ENCODE measurements around the gene POU3F2.

POU3F2 gene

DNA sequence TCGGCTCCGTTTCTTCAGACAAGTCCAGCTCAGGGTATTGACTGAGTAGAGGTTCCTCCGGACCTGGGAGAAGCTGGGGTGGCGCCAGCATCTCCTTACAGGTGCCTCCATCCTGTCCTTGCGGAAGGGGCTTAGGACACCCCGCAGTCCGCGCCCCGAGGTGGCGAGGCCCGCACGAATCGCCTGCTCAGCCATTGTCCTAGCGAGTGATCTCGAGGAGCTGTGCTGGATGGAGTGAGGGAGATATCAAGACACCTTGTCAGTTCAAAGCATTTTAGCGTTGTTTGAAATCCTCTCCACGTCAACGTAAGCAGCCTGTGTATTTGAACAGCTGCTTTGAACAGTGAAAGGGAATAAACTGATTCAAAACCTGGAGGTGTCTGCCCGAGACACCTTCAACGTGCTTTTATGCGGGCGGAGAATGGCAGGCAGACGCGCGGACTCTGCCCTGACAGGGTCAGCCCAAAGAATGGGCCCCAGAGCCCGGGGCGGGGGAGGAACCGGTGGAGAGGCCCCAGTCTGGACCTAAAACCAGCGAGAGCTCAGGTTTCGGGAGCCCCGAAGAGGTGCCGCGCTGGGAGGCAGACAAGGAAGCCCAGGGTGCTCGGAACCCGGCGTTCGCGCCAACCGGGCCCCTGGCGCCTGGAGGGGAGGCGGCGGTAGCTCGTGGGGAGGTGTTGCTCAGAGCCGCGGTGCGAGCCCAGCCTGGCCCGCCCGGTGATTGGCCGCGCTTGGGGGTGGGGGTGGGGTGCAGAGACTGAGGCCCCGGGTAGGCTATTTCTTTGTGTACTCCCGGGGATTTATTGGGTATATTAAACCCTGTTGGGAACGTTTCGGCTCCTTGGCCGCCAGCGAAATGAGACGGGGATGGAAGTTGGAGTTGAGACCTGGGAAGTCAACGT, 3.1 kb upstream of the POU3F2 start:
- DNase-seq (ENCODE audit: low spot score) = peak; percentile 69

DNA sequence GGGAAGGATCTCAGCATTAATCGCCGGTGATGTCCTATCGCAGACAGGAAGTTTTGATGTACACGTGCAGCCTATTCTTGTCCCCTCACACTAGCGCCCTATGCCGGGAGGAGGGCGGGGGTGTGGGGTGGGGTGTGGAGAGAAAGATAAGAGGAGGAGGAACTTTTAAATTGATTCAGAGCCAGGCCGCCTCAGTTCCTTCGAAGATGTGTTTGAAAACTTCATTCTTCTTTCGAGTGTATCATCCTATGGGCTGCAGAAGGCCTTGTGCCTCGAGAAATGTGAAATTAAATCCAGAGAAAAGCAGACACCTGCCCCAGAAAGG, 2.5 kb upstream of the POU3F2 start:
- no peak for DNase-seq (ENCODE audit: low spot score)

DNA sequence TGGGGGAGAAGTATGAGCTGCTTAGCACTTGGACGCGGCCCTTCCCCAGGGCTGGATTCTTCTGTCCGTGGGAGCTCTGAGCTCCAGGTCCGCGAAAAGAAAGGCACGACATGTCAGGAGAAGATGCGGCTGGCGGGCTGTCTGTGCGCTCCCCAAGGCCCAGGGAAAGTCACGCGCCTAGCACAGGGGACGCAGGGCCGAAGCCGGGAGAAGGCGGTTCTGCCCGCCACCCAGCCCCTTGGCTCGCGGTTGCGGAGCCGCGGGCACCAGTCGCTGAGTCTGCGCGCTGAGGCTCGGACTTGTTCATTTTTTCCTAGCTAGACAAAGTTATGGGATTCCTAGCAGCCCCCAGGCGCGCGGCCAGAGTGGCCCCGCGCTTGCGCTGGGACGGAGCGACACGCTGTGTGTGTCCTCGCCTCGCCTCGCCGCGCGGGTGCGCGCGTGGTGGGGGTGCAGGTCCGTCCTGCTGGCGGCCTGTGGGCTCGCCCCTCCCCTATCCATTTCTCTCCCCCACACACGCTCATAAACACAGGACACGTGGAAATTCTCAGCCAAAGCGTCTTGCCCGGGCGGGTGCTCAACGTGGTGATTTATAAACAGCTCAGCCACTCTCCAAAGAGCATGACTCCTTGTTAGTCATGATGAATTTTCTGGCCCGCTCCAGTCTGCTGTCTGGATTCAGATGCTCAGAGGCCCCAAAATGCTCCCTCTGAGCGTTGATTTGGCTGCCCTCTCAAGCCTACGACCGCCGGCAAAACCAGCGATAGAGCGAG, 1.9 kb upstream of the POU3F2 start:
- DNase-seq (ENCODE audit: low spot score) = peak; percentile 72

DNA sequence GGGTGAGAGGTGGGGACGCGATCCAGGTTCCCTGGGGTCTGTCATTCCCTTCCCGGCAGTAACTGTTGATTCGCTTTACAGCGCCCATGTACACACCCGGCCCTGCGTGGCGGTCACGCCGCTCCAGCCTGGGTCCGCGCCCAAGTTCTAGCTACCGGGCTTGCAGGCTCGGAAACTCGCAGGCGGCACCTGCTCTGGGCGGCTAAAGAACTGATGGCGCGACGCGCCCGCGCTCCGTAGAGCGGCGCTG, 1.4 kb upstream of the POU3F2 start:
- DNase-seq (ENCODE audit: low spot score) = peak; percentile 82

DNA sequence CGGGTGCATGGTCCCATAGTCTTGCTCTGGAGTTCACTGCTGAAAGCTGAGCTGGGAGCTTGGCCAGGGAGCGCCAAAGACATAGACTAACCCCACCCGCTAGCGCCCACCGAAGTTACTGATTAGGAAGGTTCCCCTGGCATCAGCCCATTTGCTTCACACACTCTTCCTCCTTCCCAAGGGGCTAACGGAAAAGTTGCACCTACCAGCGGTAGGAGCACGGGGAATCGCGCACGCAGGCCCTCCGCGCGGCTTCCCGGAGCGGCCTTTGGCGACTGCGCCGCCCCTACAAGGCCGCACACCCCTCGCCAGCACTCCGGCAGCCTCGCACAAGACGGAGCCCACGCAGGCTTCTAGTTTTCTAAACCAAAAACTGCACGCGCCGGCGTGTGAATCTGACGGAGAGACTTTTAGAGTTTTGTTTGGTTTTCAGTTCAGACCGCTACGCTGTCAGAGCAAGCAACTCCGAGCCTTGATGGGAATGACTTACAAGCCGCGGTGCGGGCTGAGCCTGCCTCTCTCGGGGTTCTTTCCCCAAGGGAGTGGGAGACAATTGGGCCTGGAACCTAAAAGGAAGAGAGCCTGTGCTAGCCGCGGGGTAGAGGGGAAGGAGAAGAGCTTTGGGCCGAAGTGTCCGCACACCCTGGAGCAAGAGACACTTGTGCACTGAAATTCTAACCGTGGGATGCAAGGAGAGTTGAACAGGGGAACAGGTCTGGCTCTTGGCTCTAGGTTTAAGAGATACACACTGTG, 891 bp upstream of the POU3F2 start:
- peak; percentile 74 for DNase-seq (ENCODE audit: low spot score)

DNA sequence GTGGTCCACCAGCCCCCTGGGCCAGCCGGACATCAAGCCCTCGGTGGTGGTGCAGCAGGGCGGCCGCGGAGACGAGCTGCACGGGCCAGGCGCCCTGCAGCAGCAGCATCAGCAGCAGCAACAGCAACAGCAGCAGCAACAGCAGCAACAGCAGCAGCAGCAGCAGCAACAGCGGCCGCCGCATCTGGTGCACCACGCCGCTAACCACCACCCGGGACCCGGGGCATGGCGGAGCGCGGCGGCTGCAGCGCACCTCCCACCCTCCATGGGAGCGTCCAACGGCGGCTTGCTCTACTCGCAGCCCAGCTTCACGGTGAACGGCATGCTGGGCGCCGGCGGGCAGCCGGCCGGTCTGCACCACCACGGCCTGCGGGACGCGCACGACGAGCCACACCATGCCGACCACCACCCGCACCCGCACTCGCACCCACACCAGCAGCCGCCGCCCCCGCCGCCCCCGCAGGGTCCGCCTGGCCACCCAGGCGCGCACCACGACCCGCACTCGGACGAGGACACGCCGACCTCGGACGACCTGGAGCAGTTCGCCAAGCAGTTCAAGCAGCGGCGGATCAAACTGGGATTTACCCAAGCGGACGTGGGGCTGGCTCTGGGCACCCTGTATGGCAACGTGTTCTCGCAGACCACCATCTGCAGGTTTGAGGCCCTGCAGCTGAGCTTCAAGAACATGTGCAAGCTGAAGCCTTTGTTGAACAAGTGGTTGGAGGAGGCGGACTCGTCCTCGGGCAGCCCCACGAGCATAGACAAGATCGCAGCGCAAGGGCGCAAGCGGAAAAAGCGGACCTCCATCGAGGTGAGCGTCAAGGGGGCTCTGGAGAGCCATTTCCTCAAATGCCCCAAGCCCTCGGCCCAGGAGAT, 1.0 kb downstream of the POU3F2 start:
- DNase-seq (ENCODE audit: low spot score) = peak; percentile 68

DNA sequence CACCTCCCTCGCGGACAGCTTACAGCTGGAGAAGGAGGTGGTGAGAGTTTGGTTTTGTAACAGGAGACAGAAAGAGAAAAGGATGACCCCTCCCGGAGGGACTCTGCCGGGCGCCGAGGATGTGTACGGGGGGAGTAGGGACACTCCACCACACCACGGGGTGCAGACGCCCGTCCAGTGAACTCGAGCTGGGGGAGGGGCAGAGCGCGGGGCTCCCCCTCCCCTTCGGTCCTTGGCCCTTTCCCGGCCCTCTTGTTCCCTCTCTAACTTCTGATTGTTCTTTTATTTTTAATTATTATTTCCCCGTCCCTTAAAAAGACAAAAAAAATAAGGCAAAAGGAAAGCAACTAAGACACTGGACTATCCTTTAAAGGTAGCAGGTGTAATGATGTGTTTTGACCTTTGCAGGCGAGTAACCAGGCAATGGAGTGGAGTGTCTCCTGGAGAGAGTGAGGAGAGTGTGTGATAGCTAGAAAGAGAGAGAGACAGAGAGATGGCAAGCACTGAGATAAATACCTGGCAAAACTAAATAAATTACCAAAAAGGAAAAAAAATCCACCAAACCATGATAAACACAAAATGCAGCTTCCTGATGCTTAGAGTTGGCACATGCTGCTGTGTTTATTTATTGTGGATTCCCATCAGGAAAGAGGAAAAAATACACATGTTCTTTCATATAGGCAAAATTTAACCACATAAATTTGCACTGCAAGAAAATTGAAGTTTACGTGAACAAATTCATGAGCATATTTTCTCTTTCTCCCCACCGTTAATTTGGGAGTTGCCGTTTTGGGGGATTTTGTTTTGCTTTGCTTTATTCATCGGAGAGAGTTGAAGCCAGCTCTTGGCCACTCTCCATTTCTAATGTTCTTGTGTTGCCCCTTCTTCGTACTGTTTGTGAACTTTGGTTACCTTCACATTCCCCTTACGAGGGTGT, 1.9 kb downstream of the POU3F2 start:
- DNase-seq (ENCODE audit: low spot score) = peak; percentile 63

DNA sequence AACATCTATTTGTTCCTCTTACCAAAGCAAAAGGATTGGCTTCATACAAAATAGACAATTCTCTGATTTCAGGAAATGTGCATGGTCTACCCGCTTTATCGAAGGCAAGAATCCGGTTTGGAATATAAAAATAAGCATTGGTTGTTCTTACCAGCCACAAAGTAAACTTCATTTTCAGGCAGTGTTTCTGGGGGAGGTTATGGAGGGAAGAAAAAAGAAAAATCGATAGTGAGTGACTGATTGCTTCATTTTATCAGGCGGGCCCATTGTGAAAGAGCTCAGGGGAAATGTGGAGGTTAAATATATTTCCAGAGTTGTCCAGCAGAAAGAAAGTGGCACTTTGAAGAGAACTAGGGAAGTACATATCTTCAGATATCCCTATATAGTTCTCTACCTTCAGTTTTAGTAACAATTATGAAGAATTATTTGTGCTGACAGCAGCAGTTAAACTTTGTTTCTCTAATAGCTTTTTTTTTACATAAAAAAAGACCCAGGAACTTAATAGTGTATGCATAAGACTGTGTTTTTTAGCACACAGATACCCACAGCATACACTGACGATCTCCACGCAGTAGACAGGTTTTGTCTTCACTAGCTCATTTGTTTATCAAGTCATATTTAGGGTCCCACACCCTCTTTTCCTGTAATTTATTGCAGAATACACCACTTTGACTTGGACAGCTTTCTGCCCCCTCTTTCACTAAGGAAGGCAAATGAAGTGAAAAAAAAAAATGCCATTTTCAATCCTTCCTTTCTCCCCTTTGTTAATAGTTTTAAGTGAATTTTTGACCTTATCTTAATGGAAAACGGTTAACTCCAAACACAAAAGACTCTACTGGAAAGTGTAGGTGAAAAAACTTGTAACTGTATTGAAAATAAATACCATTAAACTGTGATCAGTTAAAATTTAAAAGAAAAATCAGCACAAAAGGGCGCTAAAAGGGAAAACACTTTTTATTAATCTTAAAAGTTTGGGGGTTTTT, 2.9 kb downstream of the POU3F2 start:
- DNase-seq (ENCODE audit: low spot score) = no peak

DNA sequence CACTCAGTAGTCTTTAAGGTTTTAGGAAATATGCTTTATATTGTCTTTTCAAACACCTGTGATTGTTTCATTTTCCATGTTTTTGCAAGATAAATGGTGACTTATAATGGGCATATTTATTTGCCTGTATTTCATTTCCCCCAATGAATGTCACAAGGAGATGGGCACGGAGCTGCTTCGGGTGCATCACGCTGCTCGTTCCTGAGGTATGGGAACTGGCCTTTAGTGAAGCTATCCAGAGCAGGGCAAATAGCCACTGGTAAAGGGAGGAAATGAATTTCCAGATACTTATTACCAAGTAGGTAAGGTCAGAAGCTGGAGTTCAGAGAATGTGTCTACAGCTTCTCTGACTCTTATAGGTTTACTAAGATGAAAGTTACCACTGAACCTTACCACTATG, 3.7 kb downstream of the POU3F2 start:
- no peak for DNase-seq (ENCODE audit: low spot score)

DNA sequence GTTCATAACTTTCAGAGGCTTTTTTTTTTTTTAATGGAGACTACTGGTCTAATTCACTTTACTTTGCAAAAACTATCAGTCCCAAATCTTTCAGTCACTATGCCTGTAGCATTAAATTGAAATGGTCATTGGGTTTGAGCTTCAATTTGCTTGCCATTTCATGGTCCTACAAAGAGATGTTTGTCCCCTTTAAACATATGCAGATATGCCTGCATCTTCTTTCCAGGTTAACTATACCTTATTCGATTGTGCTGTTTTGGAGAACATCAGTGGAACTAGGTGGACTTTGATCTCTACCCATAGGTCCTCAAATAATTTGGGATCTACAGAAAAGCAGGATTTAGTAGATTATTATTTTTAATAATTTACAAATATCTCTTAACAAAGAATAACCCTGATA, 4.6 kb downstream of the POU3F2 start:
- DNase-seq (ENCODE audit: low spot score) = no peak

DNA sequence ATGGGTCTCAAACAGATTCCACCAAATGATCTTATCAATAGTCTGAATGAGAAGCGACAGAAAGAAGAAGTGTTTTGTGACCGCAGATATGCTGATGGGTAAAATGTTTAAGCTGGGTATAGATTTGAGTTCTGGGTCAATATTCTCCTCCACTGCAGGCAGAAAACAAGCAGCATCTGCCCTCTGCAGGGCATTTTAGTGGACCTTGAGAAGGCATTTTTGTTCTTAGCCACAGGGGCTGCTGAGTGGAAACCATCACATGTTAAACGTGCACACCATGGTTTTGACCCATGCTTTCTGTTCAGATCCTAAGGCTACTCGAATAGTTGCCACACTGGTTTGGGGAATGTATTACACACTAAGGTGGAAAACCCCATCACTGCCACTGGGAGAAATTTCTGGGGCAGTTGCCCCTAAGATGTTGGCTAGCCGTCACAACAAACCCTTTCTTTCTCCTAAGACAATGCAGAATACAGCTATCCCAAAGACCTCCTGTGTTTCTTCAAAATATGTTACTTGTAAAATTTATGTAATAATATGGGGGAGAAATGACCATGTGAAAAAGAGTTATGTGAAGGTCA, 5.5 kb downstream of the POU3F2 start:
- DNase-seq (ENCODE audit: low spot score) = peak; percentile 50

DNA sequence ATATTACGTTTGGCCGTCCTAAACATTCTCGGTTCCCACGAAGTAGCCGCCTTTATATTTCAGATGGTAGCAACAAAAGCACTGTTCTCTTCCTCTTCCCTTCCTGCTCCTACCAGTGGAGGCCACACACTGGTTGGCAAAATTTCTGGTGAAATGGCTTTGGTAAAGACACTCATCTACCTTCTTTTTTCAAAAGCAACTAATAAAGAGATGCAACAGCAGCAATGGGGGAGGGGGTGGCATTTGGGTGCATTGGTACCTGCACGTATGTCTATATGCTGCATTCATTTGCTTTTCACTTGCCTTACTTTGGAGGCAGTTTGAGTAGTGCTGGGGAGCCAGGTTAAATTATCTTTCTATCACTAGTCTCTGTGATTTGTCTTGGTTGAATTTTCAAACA, 6.0 kb downstream of the POU3F2 start:
- no peak for DNase-seq (ENCODE audit: low spot score)

DNA sequence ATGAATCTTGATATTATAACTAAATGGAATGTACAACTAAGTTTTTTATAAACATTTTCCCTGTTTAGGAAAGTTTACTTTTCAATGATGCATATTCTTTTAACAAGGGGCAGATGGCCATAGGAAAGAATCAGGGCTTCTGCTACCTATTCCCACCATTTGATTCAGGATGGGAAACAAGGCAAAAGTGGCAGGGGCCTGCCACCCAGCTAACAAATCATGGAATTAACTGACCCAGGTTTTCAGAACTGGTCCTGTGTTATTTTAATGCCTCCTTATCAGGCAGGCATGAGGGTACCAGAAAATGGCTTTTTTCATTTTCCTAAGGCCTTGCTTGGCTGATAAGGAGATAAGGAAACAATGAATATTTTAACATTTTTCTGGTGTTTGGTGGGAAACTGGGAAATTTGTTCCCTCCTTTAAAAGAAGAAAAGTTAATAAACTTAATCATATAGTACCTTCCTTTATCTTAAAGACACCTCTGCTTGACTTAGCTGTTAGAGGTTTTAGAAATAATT, 6.7 kb downstream of the POU3F2 start:
- no peak for DNase-seq (ENCODE audit: low spot score)

DNA sequence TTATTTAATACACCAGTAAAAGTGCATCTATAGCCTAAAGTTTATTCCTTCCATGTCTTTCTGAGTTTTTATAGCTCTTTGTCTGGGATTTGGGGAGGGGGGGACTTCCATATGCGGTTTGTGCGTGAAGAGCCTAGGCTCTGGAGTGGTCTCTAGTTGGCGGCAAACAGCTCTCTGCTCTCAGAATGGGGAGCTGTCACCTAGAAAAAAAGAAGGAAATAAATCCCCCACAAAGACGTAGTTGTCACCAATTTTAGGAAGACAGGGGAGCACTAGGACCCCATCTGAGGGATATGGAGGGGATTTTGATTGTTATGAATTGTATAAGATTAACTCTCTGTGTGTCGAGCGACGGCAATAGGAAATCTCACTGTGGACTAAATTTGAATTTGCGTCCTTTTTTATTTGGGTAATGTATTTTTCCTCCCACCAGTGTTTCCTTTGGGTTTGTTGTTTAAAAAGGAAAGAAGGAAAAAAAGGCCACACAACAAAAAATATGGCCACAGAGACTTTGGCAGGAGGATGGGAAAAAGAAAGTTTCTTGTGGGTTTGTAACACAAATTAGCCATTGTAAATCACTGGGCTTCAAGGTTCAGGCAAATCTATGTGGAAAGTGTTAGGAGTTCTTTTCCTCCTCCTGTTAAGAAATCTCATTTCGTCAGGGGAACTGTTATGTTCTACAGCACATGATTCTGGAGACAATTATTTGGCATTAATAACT, 7.4 kb downstream of the POU3F2 start:
- no peak for DNase-seq (ENCODE audit: low spot score)

DNA sequence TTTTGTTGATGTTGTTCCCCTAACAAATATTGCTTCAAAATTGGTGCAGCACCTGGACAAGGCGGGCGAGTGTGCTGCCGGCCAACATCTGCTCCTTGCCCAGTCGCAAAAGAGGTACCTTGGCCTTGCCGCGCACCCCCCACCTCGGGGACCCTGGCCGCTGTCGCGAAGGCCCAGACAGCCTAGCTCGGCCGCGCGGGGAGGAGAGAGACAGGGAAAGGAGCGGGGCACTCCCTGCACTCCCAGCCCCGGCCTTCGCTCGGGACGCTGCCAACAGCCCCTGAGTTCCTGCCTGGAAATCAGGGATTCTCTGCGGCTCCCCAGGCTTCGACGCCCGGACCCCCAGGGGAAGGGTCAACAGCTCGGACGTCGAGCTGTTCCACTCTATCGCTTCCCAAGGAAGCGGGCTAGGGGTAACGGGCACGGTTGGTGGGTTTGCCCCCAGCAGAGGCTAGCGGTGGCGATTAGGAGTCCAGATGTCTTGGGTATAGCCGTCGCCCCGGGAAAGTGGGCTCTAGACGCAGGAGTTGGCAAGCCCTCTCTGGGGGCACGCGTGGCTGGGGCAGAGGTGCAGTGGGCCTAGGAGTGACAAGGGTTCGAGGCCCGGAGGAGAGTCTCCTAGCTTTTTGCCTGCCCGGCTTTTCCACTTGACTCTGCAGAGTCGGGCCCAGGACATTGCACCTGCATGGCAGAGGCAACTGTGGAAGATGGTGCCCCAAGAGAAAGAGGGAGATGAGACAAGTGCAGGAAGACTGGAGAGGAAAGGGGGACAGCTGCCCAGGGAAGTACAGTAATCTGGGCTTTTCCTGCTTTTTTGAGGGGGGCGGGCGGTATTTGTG, 8.2 kb downstream of the POU3F2 start:
- DNase-seq (ENCODE audit: low spot score) = peak; percentile 71

DNA sequence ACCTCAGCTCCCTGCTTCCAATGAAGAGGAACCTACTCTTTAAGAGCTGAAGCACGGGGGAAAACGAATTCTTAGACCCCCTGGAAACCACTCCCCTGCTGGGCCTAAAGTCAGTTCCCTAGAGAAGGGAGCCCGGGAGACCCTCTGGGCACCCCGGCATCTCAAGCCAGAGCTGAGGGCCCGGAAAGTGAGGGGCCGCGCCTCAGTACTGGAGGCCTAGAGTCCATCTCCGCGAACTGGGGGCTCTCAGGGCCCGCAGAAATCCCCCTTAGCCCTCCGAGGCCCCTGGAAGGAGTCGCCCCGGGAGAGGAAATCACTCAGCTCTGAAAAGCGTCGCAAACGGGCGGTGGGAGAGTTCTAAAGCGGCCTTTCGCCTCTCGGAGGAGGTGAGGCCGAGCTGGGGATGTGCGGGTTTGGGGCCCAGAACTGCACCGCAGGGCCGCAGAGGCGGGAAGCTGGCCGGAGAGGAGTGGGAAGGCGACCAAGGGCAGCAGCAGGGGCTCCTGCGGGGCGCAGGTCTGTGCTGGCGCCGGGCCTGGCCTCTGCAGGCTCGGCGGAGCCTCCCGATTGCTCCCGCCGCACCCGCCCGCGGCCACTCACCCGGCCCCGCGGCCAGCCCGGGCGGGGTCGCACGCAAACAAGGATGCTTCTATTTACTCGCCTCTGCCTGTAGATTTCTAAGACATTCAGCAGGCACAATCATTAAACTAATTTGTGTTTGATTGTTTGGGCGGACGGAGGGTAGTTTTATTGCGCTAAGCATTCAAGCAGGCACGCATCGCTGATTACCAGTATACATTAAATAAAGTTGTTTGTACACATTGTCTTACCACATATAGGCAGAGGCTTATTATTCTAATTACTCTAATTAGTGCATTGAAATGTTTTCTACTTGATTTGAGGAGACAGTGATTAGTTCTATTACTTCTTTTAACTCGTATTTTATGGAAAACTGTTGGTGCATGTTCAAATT, 9.2 kb downstream of the POU3F2 start:
- DNase-seq (ENCODE audit: low spot score) = peak; percentile 71
